ENCODE results near the gene ST6GALNAC1. TPM values are rescaled to one million over a fixed set of nuclear protein-coding genes. Genes with fewer than 3 reads are reported as not detected.

ST6GALNAC1 gene
- total RNA-seq, 1 donor from 2014 or later, result not detected

- no peak for DNase-seq (ENCODE audit: low spot score)
Observed at GRCh38 chr17:76675648-76676047, 32.1 kb upstream of the ST6GALNAC1 start.

- no peak for DNase-seq (ENCODE audit: low spot score)
Observed at GRCh38 chr17:76674600-76674999, 31.0 kb upstream of the ST6GALNAC1 start.

- DNase-seq (ENCODE audit: low spot score), result no peak
Observed at GRCh38 chr17:76673729-76674128, 30.2 kb upstream of the ST6GALNAC1 start.

- no peak for DNase-seq (ENCODE audit: low spot score)
Observed at GRCh38 chr17:76672892-76673291, 29.3 kb upstream of the ST6GALNAC1 start.

GRCh38 chr17:76672270-76672851, 28.8 kb upstream of the ST6GALNAC1 start:
- no peak for DNase-seq (ENCODE audit: low spot score)

GRCh38 chr17:76671912-76672262, 28.3 kb upstream of the ST6GALNAC1 start:
- DNase-seq (ENCODE audit: low spot score), result no peak

GRCh38 chr17:76671123-76671911, 27.8 kb upstream of the ST6GALNAC1 start:
- DNase-seq (ENCODE audit: low spot score), result peak; percentile 100

- no peak for DNase-seq (ENCODE audit: low spot score)
Observed at GRCh38 chr17:76670718-76671122, 27.2 kb upstream of the ST6GALNAC1 start.

- DNase-seq (ENCODE audit: low spot score), result peak; percentile 50
Observed at GRCh38 chr17:76670020-76670717, 26.6 kb upstream of the ST6GALNAC1 start.

- peak; percentile 74 for DNase-seq (ENCODE audit: low spot score)
Observed at GRCh38 chr17:76667786-76668453, 24.4 kb upstream of the ST6GALNAC1 start.

GRCh38 chr17:76667491-76667755, 23.9 kb upstream of the ST6GALNAC1 start:
- no peak for DNase-seq (ENCODE audit: low spot score)

- DNase-seq (ENCODE audit: low spot score), result no peak
Observed at GRCh38 chr17:76660656-76661042, 17.1 kb upstream of the ST6GALNAC1 start.

GRCh38 chr17:76659928-76660655, 16.5 kb upstream of the ST6GALNAC1 start:
- peak; percentile 24 for DNase-seq (ENCODE audit: low spot score)

- no peak for DNase-seq (ENCODE audit: low spot score)
Observed at GRCh38 chr17:76658242-76658662, 14.7 kb upstream of the ST6GALNAC1 start.

GRCh38 chr17:76657505-76658241, 14.1 kb upstream of the ST6GALNAC1 start:
- DNase-seq (ENCODE audit: low spot score), result no peak

GRCh38 chr17:76654408-76654807, 10.9 kb upstream of the ST6GALNAC1 start:
- DNase-seq (ENCODE audit: low spot score), result no peak

- DNase-seq (ENCODE audit: low spot score), result no peak
Observed at GRCh38 chr17:76650504-76650903, 6.9 kb upstream of the ST6GALNAC1 start.

GRCh38 chr17:76646712-76647111, 3.2 kb upstream of the ST6GALNAC1 start:
- no peak for DNase-seq (ENCODE audit: low spot score)

GRCh38 chr17:76645481-76645880, 1.9 kb upstream of the ST6GALNAC1 start:
- DNase-seq (ENCODE audit: low spot score), result no peak

- no peak for DNase-seq (ENCODE audit: low spot score)
Observed at GRCh38 chr17:76644995-76645394, 1.4 kb upstream of the ST6GALNAC1 start.

GRCh38 chr17:76642994-76643393, 563 bp downstream of the ST6GALNAC1 start:
- DNase-seq (ENCODE audit: low spot score), result no peak
